Sigmoid colon (tissue), 7 donors: ENCODE results near the gene C5orf22. TPM values are rescaled to one million over a fixed set of nuclear protein-coding genes. Genes with fewer than 3 reads are reported as not detected.

Source experiments
- DNase-seq: peaks from one replicate; pipeline ENCODE4 v3.0.0-alpha.2; 2019
- H3K27ac ChIP-seq, 4 donors: fragments of 200-600 bp; sonication (generic); one replicate each; pipeline ENCODE4 v1.5.1; 2016 to 2019; ENCODE audit warnings: mild to moderate bottlenecking in 1 of 4
- H3K27me3 ChIP-seq, 3 donors: fragments of 200-600 bp; sonication (generic); one replicate each; pipeline ENCODE4 v1.5.1; 2019; ENCODE audit warnings: mild to moderate bottlenecking in 1 of 3
- H3K36me3 ChIP-seq, 4 donors: fragments of 200-600 bp; sonication (generic); one replicate each; pipeline ENCODE4 v1.5.1; 2016 to 2019
- H3K4me1 ChIP-seq, 4 donors: fragments of 200-600 bp; sonication (generic); one replicate each; pipeline ENCODE4 v1.5.1; 2017 to 2019
- H3K4me3 ChIP-seq, 4 donors: fragments of 200-600 bp; sonication (generic); one replicate each; pipeline ENCODE4 v1.5.1; 2017 to 2019; ENCODE audit warnings: mild to moderate bottlenecking in 2 of 4, moderate library complexity in 1 of 4
- H3K9me3 ChIP-seq, 4 donors: fragments of 200-600 bp in 3 of 4; sonication (generic) in 3 of 4; one replicate each; pipeline versions ENCODE4 v1.5.1 to v1.6.1; 2013 to 2019
- CTCF ChIP-seq, 4 experiments: fragments of 450-650 bp in 3 of 4; fragments of 200-600 bp in 1 of 4; IDR thresholded peaks; one replicate each; pipeline ENCODE4 v1.5.1; 2016 to 2019; ENCODE audit warnings: antibody characterized with exemption in 4 of 4, mild to moderate bottlenecking in 3 of 4, moderate library complexity in 2 of 4
- EP300 ChIP-seq, 4 donors: sonication (generic); formaldehyde crosslinking; IDR thresholded peaks; one replicate each; pipeline ENCODE4 v1.6.1; 2017; ENCODE audit warnings: antibody characterized with exemption in 4 of 4
- POLR2A ChIP-seq, 2 donors: fragments of 450-650 bp; IDR thresholded peaks; one replicate each; pipeline ENCODE4 v1.6.1; 2016; ENCODE audit warnings: antibody characterized with exemption in 2 of 2, mild to moderate bottlenecking in 2 of 2, moderate library complexity in 2 of 2
- POLR2AphosphoS5 ChIP-seq, 4 donors: sonication (generic); formaldehyde crosslinking; IDR thresholded peaks; one replicate each; pipeline ENCODE4 v1.6.1; 2017; ENCODE audit warnings: antibody characterized with exemption in 4 of 4
- WGBS, 2 donors: extraction: QIAGEN DNeasy Blood & Tissue Kit; methylation state at CpG; one replicate each; pipeline ENCODE4 v1.1.7; 2013; 5-methylcytosine and 5-hydroxymethylcytosine counted together
- intact Hi-C: fragments of 100-400 bp; cut with DNase I; formaldehyde crosslinking; loops from one replicate; pipeline ENCODE4 v1.15.1; 2023
- polyA plus RNA-seq, 3 donors: library from polyadenylated mRNA; stranded (reverse); fragments of 200-250 nt; gene quantifications; one replicate each; pipeline ENCODE4 v1.2.3, GENCODE V29; 2013
- total RNA-seq, 4 donors: library from RNA; depleted of rRNA; stranded (reverse); fragments of >200 nt; gene quantifications; one replicate each; pipeline ENCODE4 v1.1.0, GENCODE V29; 2016
- donor health status: healthy with polysubstance abuse.
- donor health status: Bipolar disorder and iron deficiency.
- donor health status: healthy.

C5orf22 gene
- total and polyA plus RNA-seq, 7 donors = 12.0 to 29.4 (median 15.6) TPM

DNA sequence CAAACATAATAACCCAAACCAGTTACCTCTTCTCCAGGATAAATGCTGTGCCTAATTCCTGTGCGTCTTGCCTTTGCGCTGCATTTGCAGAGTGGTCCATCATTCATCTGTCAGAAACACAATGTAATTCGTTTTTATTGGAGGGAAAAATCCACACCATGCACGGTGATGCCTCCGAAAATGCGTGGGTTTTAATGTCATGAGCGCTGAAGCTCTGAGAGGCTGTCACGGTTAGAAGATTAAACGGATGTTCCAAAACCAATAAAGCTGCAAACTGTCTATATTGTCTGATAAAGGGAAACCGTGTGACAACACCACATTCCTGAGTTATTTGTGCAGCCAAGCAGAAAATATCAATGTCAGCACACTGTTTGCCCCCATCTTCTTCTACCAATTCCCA lies 27.6 kb upstream of the C5orf22 start:
- intact Hi-C loops = no loop called here
- DNase-seq = no peak
- H3K9me3 ChIP-seq = no peaks in the 10 kb centered on the region
- no peaks in the 10 kb centered on the region for H3K4me1 ChIP-seq
- H3K4me3 ChIP-seq = no peak overlapping the region
- no peak for TF ChIP-seq CTCF (IDR thresholded peaks at IDR 0.05)
- no peak for TF ChIP-seq EP300 (IDR thresholded peaks at IDR 0.05)
- no peak for TF ChIP-seq POLR2AphosphoS5 (IDR thresholded peaks at IDR 0.05)
- no peak for TF ChIP-seq POLR2A (IDR thresholded peaks at IDR 0.05)
- WGBS, 2 donors = 92 to 94% methylated on average over 10 of the region's 10 CpGs
- no peak overlapping the region for H3K27ac ChIP-seq
- no peaks in the 10 kb centered on the region for H3K27me3 ChIP-seq
- peaks cover 18 to 95% (median 52%) of the 10 kb centered on the region in 4 donors for H3K36me3 ChIP-seq

- Histone ChIP-seq H3K36me3 (peaks cover 37 to 97% (median 53%) of the 10 kb centered on the region in 4 donors), H3K9me3 (no peaks in the 10 kb centered on the region), H3K4me1 (no peaks in the 10 kb centered on the region), H3K4me3 (no peak overlapping the region), H3K27me3 (no peaks in the 10 kb centered on the region), H3K27ac (no peak overlapping the region)
- 96 to 98% methylated on average over 4 of the region's 4 CpGs for WGBS, 2 donors
- TF ChIP-seq POLR2AphosphoS5 (IDR thresholded peaks at IDR 0.05) (no peak), POLR2A (IDR thresholded peaks at IDR 0.05) (no peak), CTCF (IDR thresholded peaks at IDR 0.05) (no peak), EP300 (IDR thresholded peaks at IDR 0.05) (no peak)
- no peak for DNase-seq
- intact Hi-C loops = no loop called here
Observed at GRCh38 chr5:31511305-31511704, 20.8 kb upstream of the C5orf22 start.

- intact Hi-C loops = no loop called here
- DNase-seq = no peak
- Histone ChIP-seq H3K27me3 (no peaks in the 10 kb centered on the region), H3K4me3 (no peak overlapping the region), H3K4me1 (no peaks in the 10 kb centered on the region), H3K9me3 (no peaks in the 10 kb centered on the region), H3K36me3 (peaks cover 11 to 80% (median 19%) of the 10 kb centered on the region in 4 donors), H3K27ac (no peak overlapping the region)
- WGBS, 2 donors = 40 to 74% methylated on average over 1 of the region's 1 CpG
- no peak for TF ChIP-seq POLR2AphosphoS5 (IDR thresholded peaks at IDR 0.05)
- no peak for TF ChIP-seq EP300 (IDR thresholded peaks at IDR 0.05)
- no peak for TF ChIP-seq CTCF (IDR thresholded peaks at IDR 0.05)
- TF ChIP-seq POLR2A (IDR thresholded peaks at IDR 0.05) = no peak
Observed at GRCh38 chr5:31516802-31517201, 15.3 kb upstream of the C5orf22 start.

- Histone ChIP-seq H3K9me3 (no peaks in the 10 kb centered on the region), H3K27me3 (no peaks in the 10 kb centered on the region), H3K4me3 (no peak overlapping the region), H3K27ac (no peak overlapping the region), H3K36me3 (peaks cover 13 to 88% (median 22%) of the 10 kb centered on the region in 4 donors), H3K4me1 (no peaks in the 10 kb centered on the region)
- no peak for DNase-seq
- intact Hi-C loops = no loop called here
- no peak for TF ChIP-seq POLR2AphosphoS5 (IDR thresholded peaks at IDR 0.05)
- TF ChIP-seq EP300 (IDR thresholded peaks at IDR 0.05) = no peak
- no peak for TF ChIP-seq POLR2A (IDR thresholded peaks at IDR 0.05)
- no peak for TF ChIP-seq CTCF (IDR thresholded peaks at IDR 0.05)
- 96 to 97% methylated on average over 4 of the region's 4 CpGs for WGBS, 2 donors
Observed at GRCh38 chr5:31523041-31523440, 9.1 kb upstream of the C5orf22 start.
